ENCODE data around the gene GPR156. TPM values are rescaled to one million over a fixed set of nuclear protein-coding genes. Genes with fewer than 3 reads are reported as not detected.

The GPR156 gene
- total RNA-seq, 1 donor from 2014 or later, result 0.48 TPM

DNA sequence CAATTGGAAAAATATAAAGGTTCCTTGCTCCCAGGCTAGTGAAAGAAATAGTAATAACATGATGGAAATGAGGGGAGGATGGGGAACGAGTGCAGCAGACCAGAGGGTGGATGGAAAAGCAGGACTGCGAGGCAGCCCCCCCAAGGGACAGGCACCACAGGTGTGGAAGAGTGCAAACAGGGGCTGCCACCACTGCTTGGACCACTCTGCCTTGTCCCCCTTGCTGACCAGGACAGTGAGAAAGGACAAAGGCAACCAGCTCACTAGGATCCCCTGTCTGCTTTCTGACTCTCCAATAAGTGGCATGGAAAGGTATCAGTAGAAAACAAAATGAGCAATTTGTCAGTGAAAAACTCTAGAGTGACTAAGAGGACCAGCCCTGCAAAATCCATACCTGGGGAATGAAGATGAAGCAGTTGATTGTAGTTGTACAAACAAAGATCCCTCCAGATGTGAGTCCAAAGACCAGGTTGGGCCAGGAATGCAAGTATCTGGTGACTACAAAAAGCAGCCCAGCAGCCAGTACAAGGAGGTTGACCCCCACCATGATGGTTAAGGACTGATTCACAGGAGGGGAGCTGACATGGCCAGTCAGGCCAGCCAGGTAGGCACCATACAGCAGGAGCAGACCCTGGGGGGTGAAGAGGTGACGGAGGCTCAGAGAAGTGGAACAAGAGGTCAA is 104.2 kb downstream of the GPR156 start:
- peak; percentile 73 for DNase-seq (ENCODE audit: extremely low spot score, unreplicated experiment)
- Mint-ChIP-seq H3K4me3 (ENCODE audit: unreplicated experiment) (no peak overlapping the region), H3K27me3 (ENCODE audit: unreplicated experiment) (no peaks in the 10 kb centered on the region), H3K27ac (ENCODE audit: unreplicated experiment) (no peak overlapping the region), H3K4me1 (ENCODE audit: unreplicated experiment) (peaks cover 37% of the 10 kb centered on the region), H3K9me3 (ENCODE audit: unreplicated experiment) (no peaks in the 10 kb centered on the region), H3K36me3 (ENCODE audit: unreplicated experiment) (no peaks in the 10 kb centered on the region)
- TF ChIP-seq, protein P1, sequence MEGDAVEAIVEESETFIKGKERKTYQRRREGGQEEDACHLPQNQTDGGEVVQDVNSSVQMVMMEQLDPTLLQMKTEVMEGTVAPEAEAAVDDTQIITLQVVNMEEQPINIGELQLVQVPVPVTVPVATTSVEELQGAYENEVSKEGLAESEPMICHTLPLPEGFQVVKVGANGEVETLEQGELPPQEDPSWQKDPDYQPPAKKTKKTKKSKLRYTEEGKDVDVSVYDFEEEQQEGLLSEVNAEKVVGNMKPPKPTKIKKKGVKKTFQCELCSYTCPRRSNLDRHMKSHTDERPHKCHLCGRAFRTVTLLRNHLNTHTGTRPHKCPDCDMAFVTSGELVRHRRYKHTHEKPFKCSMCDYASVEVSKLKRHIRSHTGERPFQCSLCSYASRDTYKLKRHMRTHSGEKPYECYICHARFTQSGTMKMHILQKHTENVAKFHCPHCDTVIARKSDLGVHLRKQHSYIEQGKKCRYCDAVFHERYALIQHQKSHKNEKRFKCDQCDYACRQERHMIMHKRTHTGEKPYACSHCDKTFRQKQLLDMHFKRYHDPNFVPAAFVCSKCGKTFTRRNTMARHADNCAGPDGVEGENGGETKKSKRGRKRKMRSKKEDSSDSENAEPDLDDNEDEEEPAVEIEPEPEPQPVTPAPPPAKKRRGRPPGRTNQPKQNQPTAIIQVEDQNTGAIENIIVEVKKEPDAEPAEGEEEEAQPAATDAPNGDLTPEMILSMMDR (IDR thresholded peaks at IDR 0.05), result no peak

DNA sequence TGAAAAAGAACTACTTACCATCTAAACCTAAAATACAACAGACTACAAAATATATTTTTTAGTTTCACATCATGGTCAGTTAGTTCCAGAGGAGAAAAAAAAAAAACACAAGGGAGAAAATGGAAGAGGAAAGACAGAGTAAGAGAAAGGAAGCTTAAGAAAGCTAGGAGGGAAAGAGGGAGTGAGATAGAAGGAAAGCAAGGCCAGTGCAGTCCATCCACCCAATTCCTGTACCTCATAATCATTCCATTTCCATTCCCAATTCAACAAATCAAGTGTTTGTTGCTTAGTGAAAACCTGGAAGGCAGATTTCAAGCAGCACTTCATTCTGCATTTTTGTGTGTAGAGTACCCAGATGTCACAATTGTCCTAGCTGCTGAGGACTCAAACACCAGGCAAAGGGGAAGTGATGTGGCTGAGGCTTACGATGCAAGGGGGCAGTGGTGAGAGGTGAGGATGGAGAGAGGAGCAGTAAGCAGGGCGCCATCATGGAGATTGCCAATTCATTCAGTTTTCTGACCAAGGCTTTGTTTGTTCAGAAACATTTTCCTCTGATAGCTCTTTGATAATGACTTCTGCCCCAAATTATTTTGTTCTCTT is 107.2 kb downstream of the GPR156 start:
- H3K36me3 Mint-ChIP-seq (ENCODE audit: unreplicated experiment), result no peaks in the 10 kb centered on the region
- no peaks in the 10 kb centered on the region for H3K27me3 Mint-ChIP-seq (ENCODE audit: unreplicated experiment)
- peaks cover 41% of the 10 kb centered on the region for H3K4me1 Mint-ChIP-seq (ENCODE audit: unreplicated experiment)
- H3K9me3 Mint-ChIP-seq (ENCODE audit: unreplicated experiment), result no peaks in the 10 kb centered on the region
- peak overlapping the region; percentile 63 for H3K4me3 Mint-ChIP-seq (ENCODE audit: unreplicated experiment)
- TF ChIP-seq, protein P1 (IDR thresholded peaks at IDR 0.05), result no peak
- no peak for DNase-seq (ENCODE audit: extremely low spot score, unreplicated experiment)
- H3K27ac Mint-ChIP-seq (ENCODE audit: unreplicated experiment), result peak overlapping the region; percentile 97

DNA sequence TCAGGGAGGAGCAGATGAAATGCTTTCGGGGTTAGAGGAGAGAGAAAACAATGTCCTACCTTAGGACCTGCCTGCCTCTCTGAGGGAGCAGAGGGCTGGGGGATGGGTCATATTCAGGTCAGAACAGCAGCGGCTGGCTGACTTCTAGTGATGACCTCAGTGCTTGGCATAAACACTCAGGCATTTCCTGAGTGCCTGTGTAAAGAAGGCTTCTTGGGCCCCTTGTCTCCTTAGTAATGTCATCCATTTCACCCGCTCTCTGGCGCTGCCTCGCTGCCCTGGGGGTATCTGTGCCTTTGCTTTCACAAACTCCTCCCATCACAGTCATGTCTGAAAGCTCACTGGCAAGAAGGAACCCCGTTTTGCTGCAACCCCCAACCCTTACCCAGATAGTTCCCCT is 107.9 kb downstream of the GPR156 start:
- no peak for DNase-seq (ENCODE audit: extremely low spot score, unreplicated experiment)
- peak overlapping the region; percentile 63 for H3K4me3 Mint-ChIP-seq (ENCODE audit: unreplicated experiment)
- H3K9me3 Mint-ChIP-seq (ENCODE audit: unreplicated experiment), result no peaks in the 10 kb centered on the region
- H3K4me1 Mint-ChIP-seq (ENCODE audit: unreplicated experiment), result peaks cover 46% of the 10 kb centered on the region
- peak overlapping the region; percentile 97 for H3K27ac Mint-ChIP-seq (ENCODE audit: unreplicated experiment)
- TF ChIP-seq, protein P1 (IDR thresholded peaks at IDR 0.05), result peak; percentile 9
- H3K36me3 Mint-ChIP-seq (ENCODE audit: unreplicated experiment), result no peaks in the 10 kb centered on the region
- H3K27me3 Mint-ChIP-seq (ENCODE audit: unreplicated experiment), result no peaks in the 10 kb centered on the region

GRCh38 chr3:120174811-120175539 is 110.0 kb downstream of the GPR156 start:
- H3K9me3 Mint-ChIP-seq (ENCODE audit: unreplicated experiment), result no peaks in the 10 kb centered on the region
- no peak overlapping the region for H3K4me3 Mint-ChIP-seq (ENCODE audit: unreplicated experiment)
- no peaks in the 10 kb centered on the region for H3K27me3 Mint-ChIP-seq (ENCODE audit: unreplicated experiment)
- no peaks in the 10 kb centered on the region for H3K36me3 Mint-ChIP-seq (ENCODE audit: unreplicated experiment)
- peak; percentile 27 for DNase-seq (ENCODE audit: extremely low spot score, unreplicated experiment)
- TF ChIP-seq, protein P1 (IDR thresholded peaks at IDR 0.05), result no peak
- no peak overlapping the region for H3K27ac Mint-ChIP-seq (ENCODE audit: unreplicated experiment)
- H3K4me1 Mint-ChIP-seq (ENCODE audit: unreplicated experiment), result peaks cover 55% of the 10 kb centered on the region

All from osteocyte (in vitro differentiated cells).